Fibroblast of pulmonary artery (primary cell): ENCODE data around the gene CHKB.

Experiments used
- DNase-seq: peaks from one replicate; pipeline ENCODE4 v3.0.0-alpha.2; 2010; ENCODE audit warnings: low read depth
- H3K4me3 ChIP-seq: replicated peaks from 2 replicates; pipeline ENCODE4 v1.5.1; 2011; ENCODE audit warnings: low read depth, mild to moderate bottlenecking, control low read depth, low read length, moderate library complexity
- CTCF ChIP-seq: IDR thresholded peaks from 2 replicates; pipeline ENCODE4 v1.5.1; 2011; ENCODE audit warnings: mild to moderate bottlenecking, control low read depth, low read length, inconsistent platforms; ENCODE audit errors: missing control alignments

The CHKB gene

GRCh38 chr22:50581031-50581949 lies 1.4 kb downstream of the CHKB start:
- TF ChIP-seq CTCF = no peak
- H3K4me3 ChIP-seq = peak overlapping the region; percentile 78
- DNase-seq = no peak

GRCh38 chr22:50579752-50580151 lies 2.9 kb downstream of the CHKB start:
- TF ChIP-seq CTCF = no peak
- DNase-seq = no peak
- no peak overlapping the region for H3K4me3 ChIP-seq

GRCh38 chr22:50578776-50579310 lies 3.8 kb downstream of the CHKB start:
- DNase-seq = no peak
- TF ChIP-seq CTCF = no peak
- no peak overlapping the region for H3K4me3 ChIP-seq

- no peak for DNase-seq
- no peak within 1 kb of the TSS for H3K4me3 ChIP-seq
- no peak for TF ChIP-seq CTCF
These were observed 4.5 kb downstream of the CHKB start, which contains the start of gene CPT1B for GRCh38 chr22:50577987-50578775. CPT1B (minus strand) TSS chr22:50578427; CDS start chr22:50577915, 512 bp downstream.

- no peak overlapping the region for H3K4me3 ChIP-seq
- TF ChIP-seq CTCF = no peak
- DNase-seq = no peak
These were observed 5.0 kb downstream of the CHKB start for GRCh38 chr22:50577697-50577986.

GRCh38 chr22:50576806-50577696 lies 5.6 kb downstream of the CHKB start:
- no peak for DNase-seq
- no peak overlapping the region for H3K4me3 ChIP-seq
- TF ChIP-seq CTCF = no peak
